ENCODE data around the gene TBX5. TPM values are rescaled to one million over a fixed set of nuclear protein-coding genes. Genes with fewer than 3 reads are reported as not detected.

TBX5 gene
- total and polyA plus RNA-seq, 9 of the 15 experiments (the other 6 are each of a cell fraction or from before 2014, with no cell fraction given) = not detected

GRCh38 chr12:114361992-114362391, 44.0 kb downstream of the TBX5 start:
- in situ Hi-C loops (cut with MboI) = no loop called here
- no peak overlapping the region for H3K27ac ChIP-seq (ENCODE audit: extremely low read depth, low read depth, low read length)
- H3K27me3 ChIP-seq (ENCODE audit: control insufficient read depth in 2 of 2, insufficient read depth in 2 of 2, low read length in 2 of 2) = no peaks in the 10 kb centered on the region; a peak in 1 of 5 replicates
- FAIRE-seq = no peak
- H3K9ac ChIP-seq (ENCODE audit: insufficient read depth in 1 of 2, low read depth in 2 of 2, low read length in 2 of 2) = no peak overlapping the region
- WGBS (ENCODE audit: insufficient coverage, low coverage, missing lambda C conversion rate) = 2% methylated on average over 4 of the region's 4 CpGs
- BruUV-seq (replicated peaks) = no TSS peak
- H3K4me3 ChIP-seq = no peak overlapping the region
- no peaks in the 10 kb centered on the region for H3K79me2 ChIP-seq (ENCODE audit: control insufficient read depth, insufficient read depth, low read length)
- H2AFZ ChIP-seq (ENCODE audit: low read depth, low read length) = no peak overlapping the region
- ChIA-PET POLR2A (interaction anchor here (0.7 kb wide), 1 partner anchor 32 kb away, joined by 3 read pairs; no protein-coding TSS in a partner anchor), CTCF (ENCODE audit: low intra/inter-chr PET ratio) (no interaction called here)
- no peak for DNase-seq (ENCODE audit: extremely low read depth in 1 of 4, low spot score in 3 of 4)
- intact Hi-C loops (cut with micrococcal nuclease) = no loop called here
- H4K20me1 ChIP-seq (replicated peaks; ENCODE audit: control insufficient read depth, insufficient read depth, low read length) = no peaks in the 10 kb centered on the region
- no peaks in the 10 kb centered on the region for H3K9me1 ChIP-seq (ENCODE audit: control insufficient read depth, insufficient read depth, low read length)
- H3K9me3 ChIP-seq (replicated peaks; ENCODE audit: control insufficient read depth, insufficient read depth, low read depth, low read length) = no peaks in the 10 kb centered on the region
- H3K36me3 ChIP-seq (ENCODE audit: control insufficient read depth, insufficient read depth, low read length) = no peaks in the 10 kb centered on the region
- no peak for ATAC-seq
- no peaks in the 10 kb centered on the region for H3K4me1 ChIP-seq (replicated peaks in 1 of 2; ENCODE audit: control insufficient read depth in 2 of 2, insufficient read depth in 2 of 2, low read length in 2 of 2)
- no peak overlapping the region for H3K4me2 ChIP-seq (ENCODE audit: insufficient read depth, low read length)
- TF ChIP-seq ZNF511 (CRISPR knock-in tag; IDR thresholded peaks at IDR 0.05) = no peak
- TF ChIP-seq HMBOX1 (IDR thresholded peaks at IDR 0.05) = no peak
- TF ChIP-seq ETS1 (conservative IDR thresholded peaks at IDR 0.05; ENCODE audit: control insufficient read depth, low read depth, low read length) = no peak
- no peak for TF ChIP-seq ZNF785 (CRISPR knock-in tag; IDR thresholded peaks at IDR 0.05)
- no peak for TF ChIP-seq SETDB1 (IDR thresholded peaks at IDR 0.05; ENCODE audit: low read length)
- no peak for TF ChIP-seq CREBBP (IDR thresholded peaks at IDR 0.05; ENCODE audit: low read depth, low read length)
- no peak for TF ChIP-seq ZFP36 (IDR thresholded peaks at IDR 0.05; ENCODE audit: low read depth, low read length, partially characterized antibody)
- no peak for TF ChIP-seq TBL1XR1 (IDR thresholded peaks at IDR 0.05; ENCODE audit: low read length in 2 of 2)
- no peak for TF ChIP-seq BDP1 (IDR thresholded peaks at IDR 0.05; ENCODE audit: insufficient read depth, insufficient read length)
- TF ChIP-seq BRF1 (IDR thresholded peaks at IDR 0.05; ENCODE audit: borderline replicate concordance, extremely low read depth, insufficient read length) = no peak
- no peak for TF ChIP-seq XRCC4 (IDR thresholded peaks at IDR 0.05; ENCODE audit: extremely low read depth, insufficient read depth, insufficient read length)
- TF ChIP-seq MAFF (IDR thresholded peaks at IDR 0.05; ENCODE audit: low read length) = no peak
- no peak for TF ChIP-seq ZNF212 (CRISPR knock-in tag; IDR thresholded peaks at IDR 0.05)
- TF ChIP-seq C11orf30 (IDR thresholded peaks at IDR 0.05; ENCODE audit: low read depth) = no peak
